ENCODE measurements around the gene ATP2C2.
A peak's percentile ranks its signal among the peaks of the same experiment; 100 is the strongest.
"Not testable (repeated sequence)": the region's sequence is repeated elsewhere in the genome, so short reads cannot be mapped to it uniquely, and the experiment has no call there.

Gene ATP2C2

DNA sequence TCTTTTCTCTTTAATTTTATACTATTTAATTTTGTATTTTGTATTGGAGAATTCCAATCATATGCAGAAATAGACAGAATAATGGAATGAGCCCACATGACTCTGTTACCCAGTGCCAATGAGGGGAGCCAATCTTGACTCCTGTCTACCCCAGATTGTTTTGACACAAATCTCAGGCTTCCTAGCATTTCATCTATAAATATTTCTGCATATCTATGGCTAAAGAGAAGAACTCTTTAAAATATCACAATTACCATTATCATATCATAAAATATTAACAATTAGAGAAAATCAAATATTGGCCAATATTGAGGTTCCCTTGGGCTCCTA is 23.7 kb downstream of the ATP2C2 start:
- TF ChIP-seq, protein P1, sequence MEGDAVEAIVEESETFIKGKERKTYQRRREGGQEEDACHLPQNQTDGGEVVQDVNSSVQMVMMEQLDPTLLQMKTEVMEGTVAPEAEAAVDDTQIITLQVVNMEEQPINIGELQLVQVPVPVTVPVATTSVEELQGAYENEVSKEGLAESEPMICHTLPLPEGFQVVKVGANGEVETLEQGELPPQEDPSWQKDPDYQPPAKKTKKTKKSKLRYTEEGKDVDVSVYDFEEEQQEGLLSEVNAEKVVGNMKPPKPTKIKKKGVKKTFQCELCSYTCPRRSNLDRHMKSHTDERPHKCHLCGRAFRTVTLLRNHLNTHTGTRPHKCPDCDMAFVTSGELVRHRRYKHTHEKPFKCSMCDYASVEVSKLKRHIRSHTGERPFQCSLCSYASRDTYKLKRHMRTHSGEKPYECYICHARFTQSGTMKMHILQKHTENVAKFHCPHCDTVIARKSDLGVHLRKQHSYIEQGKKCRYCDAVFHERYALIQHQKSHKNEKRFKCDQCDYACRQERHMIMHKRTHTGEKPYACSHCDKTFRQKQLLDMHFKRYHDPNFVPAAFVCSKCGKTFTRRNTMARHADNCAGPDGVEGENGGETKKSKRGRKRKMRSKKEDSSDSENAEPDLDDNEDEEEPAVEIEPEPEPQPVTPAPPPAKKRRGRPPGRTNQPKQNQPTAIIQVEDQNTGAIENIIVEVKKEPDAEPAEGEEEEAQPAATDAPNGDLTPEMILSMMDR (IDR thresholded peaks at IDR 0.05; ENCODE audit: low read depth, low read length, missing control alignments): no peak
- no peak for DNase-seq (ENCODE audit: low read depth)
- H3K4me3 ChIP-seq (ENCODE audit: low read depth, low read length): no peak overlapping the region

DNA sequence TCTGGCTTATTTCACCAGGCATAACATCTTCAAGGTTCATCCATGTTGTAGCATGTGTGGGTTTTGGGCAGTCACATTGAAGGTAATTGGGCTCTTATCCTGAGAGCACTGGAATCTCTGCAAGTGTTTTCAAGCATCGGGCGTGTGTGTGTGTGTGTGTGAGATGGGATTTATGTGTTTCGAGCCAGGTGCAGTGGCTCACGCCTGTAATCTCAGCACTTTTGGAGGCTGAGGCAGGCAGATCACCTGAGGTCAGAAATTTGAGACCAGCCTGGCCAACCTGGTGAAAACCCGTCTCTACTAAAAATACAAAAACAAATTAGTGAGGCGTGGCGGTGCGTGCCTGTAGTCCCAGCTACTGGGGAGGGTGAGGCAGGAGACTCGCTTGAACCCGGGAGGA is 27.7 kb downstream of the ATP2C2 start:
- not testable (repeated sequence) for H3K4me3 ChIP-seq (ENCODE audit: low read depth, low read length); DNase-seq (ENCODE audit: low read depth)

DNA sequence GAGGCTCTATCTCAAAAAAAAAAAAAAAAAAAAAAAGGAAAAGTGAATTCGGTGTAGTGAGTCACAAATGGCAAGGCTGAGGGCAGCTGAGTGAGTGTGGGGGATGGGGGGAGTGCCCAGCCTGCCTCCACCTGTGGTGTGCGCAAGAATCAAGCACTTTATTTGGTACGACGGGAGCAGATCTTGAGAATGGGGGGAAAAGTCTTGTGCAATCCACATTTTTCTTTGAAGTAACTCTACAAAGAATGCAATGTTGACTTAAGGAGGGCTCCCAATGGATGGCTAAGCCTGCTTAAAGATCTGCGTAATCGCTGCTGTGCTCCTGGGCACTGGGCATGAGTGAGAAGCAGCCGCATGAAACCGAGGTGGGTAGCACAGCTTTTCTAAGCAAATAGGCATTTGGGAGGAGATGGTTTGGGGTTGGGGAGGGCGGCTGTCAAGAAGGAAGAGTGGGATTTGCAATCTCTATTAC is 28.2 kb downstream of the ATP2C2 start:
- TF ChIP-seq, protein P1 (IDR thresholded peaks at IDR 0.05; ENCODE audit: low read depth, low read length, missing control alignments): no peak
- H3K4me3 ChIP-seq (ENCODE audit: low read depth, low read length): no peak overlapping the region
- DNase-seq (ENCODE audit: low read depth): no peak

DNA sequence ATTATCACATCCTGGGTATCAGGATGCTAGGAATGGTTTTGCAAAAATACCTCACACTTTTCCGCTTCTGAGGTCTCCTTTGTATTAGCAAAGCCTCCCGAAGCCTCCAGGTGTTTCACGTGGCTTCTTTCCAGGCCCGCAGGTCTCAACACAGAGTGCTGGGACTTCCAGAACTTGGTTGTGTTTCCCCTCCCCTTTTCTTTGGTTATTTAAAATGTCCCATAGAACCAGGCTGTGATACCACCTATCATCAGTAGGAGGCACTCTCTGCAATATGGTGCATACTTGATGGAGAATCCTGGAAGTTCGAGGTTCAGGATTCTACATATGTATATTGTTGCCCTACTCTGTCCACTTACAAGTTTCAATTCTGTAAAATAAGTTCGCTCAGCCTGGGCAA is 28.8 kb downstream of the ATP2C2 start:
- no peak for DNase-seq (ENCODE audit: low read depth)
- H3K4me3 ChIP-seq (ENCODE audit: low read depth, low read length): no peak overlapping the region
- TF ChIP-seq, protein P1 (IDR thresholded peaks at IDR 0.05; ENCODE audit: low read depth, low read length, missing control alignments): peak; percentile 29

DNA sequence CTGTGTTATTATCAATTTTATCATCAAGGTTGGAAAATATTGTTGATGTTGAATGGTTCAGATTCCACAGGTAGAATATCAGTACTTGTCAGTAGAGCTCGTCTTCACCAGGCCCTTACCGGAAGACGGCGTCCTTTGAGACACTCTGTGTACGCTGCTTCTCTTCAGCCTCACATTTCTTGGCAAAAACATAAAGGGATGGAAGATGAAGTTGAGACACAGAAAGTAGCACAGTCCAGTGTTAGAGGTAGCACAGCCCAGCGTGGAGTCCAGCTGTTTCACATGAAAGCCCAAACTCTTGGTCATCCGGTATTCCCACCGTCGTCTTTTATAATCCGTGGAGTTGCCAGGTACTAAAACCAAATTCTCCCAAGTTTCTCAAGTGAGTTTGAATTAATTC is 30.4 kb downstream of the ATP2C2 start:
- TF ChIP-seq, protein P1 (IDR thresholded peaks at IDR 0.05; ENCODE audit: low read depth, low read length, missing control alignments): no peak
- DNase-seq (ENCODE audit: low read depth): no peak
- H3K4me3 ChIP-seq (ENCODE audit: low read depth, low read length): no peak overlapping the region

DNA sequence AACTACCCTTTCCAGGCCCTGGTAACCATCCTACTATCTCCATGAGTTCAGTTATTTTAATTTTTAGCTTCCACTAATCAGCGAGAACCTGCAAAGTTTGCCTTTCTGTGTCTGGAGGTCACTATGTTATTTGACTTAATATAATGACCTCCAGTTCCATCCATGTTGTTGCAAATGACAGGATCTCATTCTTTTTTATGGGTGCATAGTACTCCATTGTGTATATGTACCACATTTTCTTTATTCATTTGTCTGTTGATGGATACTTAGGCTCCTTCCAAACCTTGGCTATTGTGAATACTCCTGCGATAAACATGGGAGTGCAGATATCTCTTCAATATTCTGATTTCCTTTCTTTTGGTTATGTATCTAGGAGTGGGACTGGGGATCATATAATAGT is 31.6 kb downstream of the ATP2C2 start:
- DNase-seq (ENCODE audit: low read depth): not testable (repeated sequence)

DNA sequence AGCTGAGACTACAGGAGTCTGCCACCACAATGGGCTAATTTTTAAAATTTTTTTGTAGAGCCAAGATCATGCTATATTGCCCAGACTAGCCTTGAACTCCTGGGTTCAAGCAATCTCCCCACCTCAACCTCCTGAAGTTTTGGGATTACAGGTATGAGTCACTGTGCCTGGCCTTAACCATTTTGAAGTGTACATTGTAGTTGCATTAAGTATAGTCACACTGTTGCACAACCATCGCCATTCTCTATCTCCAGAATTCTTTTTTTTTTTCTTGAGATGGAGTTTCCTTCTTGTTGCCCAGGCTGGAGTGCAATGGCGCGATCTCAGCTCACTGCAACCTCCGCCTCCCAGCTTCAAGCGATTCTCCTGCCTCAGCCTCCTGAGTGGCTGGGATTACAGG is 35.1 kb downstream of the ATP2C2 start:
- H3K4me3 ChIP-seq (ENCODE audit: low read depth, low read length); DNase-seq (ENCODE audit: low read depth): not testable (repeated sequence)

More for the DNA sequence above, 31.6 kb downstream of the ATP2C2 start:
- not testable (repeated sequence) for H3K4me3 ChIP-seq (ENCODE audit: low read depth, low read length)

DNA sequence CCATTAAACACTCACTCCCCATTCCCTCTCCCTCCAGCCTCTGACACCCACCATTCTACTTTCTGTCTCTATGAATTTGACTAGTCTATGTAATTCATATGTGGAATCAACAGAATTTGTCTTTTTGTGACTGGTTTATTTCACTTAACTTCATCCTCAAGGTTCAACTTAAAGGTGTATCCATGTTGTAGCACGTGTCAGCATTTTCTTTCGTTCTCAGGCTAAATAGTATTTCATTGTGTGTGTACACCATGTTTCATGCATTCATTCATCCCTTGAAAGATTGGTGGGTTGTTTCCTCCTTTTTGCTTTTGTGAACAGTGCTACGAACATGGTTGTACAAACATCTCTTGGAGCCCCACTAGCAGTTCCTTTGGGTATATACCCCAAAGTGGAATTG is 36.0 kb downstream of the ATP2C2 start:
- TF ChIP-seq, protein P1 (IDR thresholded peaks at IDR 0.05; ENCODE audit: low read depth, low read length, missing control alignments): no peak
- DNase-seq (ENCODE audit: low read depth): no peak
- H3K4me3 ChIP-seq (ENCODE audit: low read depth, low read length): no peak overlapping the region

All from GM12864 (cell line).